HEK293T (cell line): ENCODE results near the gene ARHGEF2.

Experiments used
- ARNT ChIP-seq: fragments of 450-650 bp; IDR thresholded peaks from 2 replicates; pipeline ENCODE4 v1.6.1; 2017; ENCODE audit warnings: mild to moderate bottlenecking
- ELF4 ChIP-seq: fragments of 450-650 bp; IDR thresholded peaks from 2 replicates; pipeline ENCODE4 v1.6.1; 2017; ENCODE audit warnings: antibody characterized with exemption
- FOXK2 ChIP-seq: fragments of 450-650 bp; IDR thresholded peaks from 2 replicates; pipeline ENCODE4 v1.6.1; 2016; ENCODE audit warnings: mild to moderate bottlenecking
- NFRKB ChIP-seq: fragments of 450-650 bp; IDR thresholded peaks from 2 replicates; pipeline ENCODE4 v1.6.1; 2016; ENCODE audit warnings: mild to moderate bottlenecking, moderate library complexity
- TARDBP ChIP-seq: fragments of 450-650 bp; IDR thresholded peaks from 2 replicates; pipeline ENCODE4 v1.6.1; 2016

DNA sequence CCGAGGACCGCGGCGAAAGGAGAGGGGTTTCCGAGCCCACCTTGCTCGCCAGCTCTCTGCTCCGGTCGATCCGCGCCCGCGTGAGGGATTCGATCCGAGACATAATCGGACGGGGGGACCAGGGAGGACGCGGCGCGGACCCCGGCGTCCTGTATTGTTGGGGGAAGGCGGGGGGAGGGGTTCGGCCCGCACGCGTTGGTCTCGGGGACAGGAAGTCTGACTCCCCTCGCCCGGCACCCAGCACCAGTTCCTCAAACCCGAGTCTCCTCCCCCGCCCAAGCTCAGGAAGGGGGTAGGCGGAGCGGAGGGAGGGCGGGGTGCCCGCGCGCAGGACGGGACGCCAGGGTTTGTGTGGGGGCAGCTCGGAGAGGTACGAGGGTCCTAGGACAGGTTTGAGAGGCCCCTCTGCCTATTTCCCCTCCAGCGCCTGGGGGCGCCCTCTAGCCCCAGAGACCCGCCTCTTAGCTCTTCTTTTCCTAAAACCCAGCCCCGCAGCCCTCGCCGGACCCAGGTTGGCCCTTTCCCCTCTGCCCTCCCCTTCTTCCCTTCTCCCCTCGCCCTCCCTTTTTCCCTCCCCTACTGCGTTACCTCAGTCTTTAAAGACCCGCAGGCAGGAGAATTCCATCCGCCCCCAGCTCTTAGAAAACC, at the start of gene ARHGEF2:
- no peak for TF ChIP-seq ELF4
- no peak for TF ChIP-seq NFRKB
- no peak for TF ChIP-seq TARDBP
- no peak for TF ChIP-seq ARNT
- TF ChIP-seq FOXK2: no peak
